GM15510 (cell line): Measurements from ENCODE around the gene FAM53B.

ENCODE experiments used
- POLR2A ChIP-seq: IDR thresholded peaks from 3 replicates; pipeline ENCODE4 v1.6.1; 2011; ENCODE audit warnings: borderline replicate concordance; ENCODE audit not compliant: insufficient read length; ENCODE audit errors: extremely low read depth

Gene FAM53B

DNA sequence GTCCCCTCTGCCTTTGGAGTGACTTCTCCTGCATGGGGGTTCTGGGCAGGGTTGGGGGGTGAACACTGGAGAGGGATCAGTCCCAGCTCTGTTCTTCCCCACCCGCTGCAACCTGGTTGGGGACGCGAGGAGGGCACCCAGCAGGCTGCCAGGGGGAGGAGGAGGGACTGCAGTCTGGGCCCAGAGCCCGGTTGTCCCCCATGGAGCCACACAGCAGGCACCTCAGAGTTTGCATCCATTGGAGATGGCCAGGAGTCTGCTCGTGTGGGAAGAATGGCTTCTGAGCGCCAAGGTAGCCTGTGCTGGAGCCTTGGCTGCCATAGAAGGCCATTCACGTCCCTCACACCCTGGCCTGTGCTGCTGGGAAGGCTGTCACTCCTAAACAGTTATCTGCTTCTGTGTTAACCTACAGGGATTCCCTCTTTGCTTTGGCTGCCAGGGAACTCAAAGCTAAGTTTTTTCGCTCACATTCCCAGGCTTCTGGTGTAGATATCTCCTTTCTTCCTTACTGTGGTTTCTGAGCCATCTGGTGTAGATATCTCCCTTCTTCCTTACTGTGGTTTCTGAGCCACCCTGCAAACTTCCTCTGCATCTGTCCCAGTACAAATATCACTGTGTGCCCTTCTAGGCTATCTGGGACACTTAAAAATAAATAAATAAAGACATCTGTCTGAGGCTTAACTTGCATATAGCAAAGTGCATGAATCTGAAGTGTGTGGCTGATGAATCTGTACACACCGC lies 148.9 kb downstream of the FAM53B start:
- no peak for TF ChIP-seq POLR2A

DNA sequence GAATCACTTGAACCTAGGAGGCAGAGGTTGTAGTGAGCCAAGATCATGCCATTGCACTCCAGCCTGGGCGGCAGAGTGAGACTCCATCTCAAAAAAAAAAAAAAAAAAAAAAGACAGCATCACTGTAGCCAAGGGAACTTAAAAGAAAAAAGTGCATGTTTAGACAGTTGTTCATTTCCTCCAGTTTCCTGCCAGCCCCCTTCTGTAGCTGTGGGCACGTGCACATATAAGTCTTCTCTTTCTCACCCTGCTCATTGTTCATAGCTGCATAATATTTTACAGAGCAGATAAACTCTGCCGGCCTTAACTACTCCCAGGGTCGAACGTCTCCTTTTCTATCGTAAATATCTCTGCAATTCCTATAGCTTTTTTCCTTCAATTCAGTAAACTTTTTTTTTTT lies 149.9 kb downstream of the FAM53B start:
- TF ChIP-seq POLR2A: no peak

DNA sequence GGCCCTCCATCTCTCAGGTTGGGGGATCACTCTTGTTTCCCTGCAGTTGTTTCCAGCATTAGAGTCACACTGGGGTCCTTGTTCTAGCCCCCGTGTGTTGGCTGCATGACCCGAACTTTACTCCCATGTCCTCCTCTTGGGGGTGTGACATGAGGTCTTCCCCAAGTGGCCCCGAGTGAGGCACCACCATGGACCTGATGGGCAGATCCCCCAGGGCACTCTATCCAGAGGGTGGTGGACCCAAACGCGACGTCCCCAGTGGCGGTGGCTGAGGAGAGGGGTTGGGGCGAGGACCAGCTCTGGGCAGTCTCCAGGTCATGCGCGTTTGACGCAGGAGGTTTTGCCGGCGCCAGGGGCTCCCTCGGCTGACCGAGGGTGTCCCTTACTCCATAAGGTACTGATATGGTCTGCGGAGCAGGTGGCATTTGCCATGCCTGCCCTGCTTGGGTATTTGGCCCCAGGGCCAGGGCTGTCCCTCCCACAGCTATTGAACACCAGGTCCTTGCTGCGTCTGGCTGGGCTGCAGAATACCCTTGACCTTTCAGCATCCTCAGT lies 150.7 kb downstream of the FAM53B start:
- no peak for TF ChIP-seq POLR2A

GRCh38 chr10:124592736-124593430 lies 151.3 kb downstream of the FAM53B start:
- TF ChIP-seq POLR2A: no peak

DNA sequence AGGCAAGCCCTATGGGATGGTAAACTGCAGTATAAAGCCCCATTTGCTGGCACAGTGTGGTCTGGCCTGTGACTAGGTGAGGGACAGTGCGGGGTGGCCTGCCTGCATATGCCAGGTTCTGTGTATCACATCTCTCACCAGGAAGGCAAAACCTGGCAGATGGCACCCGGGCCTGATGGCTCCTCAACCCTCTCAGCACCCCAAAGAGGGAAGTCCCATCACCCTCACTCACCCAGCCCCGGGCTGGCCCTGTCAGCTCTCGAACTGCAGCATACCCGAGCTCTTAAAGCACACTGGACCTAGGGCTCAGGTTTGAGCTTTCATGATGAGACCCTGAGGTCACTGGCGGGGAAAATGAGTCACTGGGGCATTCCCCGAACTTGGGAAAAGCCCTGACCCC lies 152.1 kb downstream of the FAM53B start:
- TF ChIP-seq POLR2A: no peak

- TF ChIP-seq POLR2A: no peak
Observed at GRCh38 chr10:124591123-124591495, 153.1 kb downstream of the FAM53B start.

DNA sequence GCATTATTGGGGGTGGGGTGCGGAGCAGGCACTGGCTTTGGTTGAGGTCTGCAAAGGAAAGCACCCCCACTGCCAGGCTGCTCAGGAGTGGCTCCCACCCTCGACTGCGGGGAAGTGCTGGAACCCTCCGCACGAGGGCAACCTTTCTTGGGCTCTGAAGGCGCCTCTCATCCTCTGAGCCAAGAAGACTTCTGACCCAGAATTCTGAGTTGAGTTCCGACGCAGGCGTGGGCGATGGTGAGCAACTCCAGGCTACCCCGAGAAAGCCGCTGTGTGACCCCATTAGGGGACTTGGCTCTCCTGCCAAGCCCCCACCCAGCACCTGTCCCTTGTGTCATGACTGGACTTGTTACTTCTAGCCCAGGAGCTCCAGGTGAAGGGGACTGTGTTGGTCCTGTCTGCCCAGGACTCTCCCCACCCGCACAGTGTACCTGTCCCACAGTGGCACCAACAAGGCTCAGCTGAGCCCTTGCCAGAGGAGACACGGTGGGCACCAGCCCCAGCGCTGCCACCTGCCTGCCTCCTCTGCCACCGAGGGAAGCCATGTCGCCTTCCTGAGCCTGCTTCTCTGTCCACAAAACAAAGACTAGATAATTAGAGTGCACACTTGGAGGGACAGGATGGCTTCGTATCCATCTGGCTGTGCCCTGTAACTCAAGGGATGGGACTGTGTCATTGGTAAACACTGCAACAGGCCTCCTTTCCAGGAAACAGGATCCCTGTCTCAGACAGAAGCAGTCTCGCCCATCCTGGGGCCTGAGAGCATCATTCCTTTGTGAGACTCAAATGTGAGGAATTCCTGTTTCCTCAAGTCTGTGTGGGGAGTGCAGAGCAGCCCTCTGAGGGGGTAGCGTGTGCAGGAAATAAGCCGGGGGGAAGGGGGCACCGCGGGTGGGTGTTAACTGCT lies 153.7 kb downstream of the FAM53B start:
- no peak for TF ChIP-seq POLR2A

DNA sequence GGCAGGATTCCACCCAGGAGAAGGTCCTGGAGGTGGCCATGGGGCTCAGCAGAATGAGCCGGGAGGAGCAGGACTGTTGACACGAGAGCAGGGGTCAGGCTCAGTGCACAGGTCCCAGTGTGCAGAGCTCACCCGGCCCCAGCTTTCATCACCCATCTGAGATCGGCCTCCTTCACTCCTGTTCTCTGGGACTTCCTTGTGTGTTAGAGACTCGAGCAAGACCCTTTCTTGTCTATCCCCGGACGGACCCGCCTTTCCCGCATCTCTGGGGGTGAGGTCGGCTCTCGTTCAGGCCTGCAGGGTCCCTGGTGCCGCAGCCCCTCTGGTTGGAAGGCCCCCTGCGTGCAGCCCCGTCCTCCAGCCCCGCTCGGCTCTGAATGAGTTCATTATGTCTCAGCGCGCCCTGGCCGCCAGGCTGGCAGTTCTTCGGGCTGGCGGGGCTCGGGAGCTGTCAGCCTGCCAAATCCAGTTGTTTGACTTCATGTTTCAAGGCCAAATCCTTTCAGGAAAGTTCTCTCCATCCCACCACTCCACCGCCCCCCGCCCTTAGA lies 154.6 kb downstream of the FAM53B start:
- TF ChIP-seq POLR2A: no peak

GRCh38 chr10:124588736-124589490 lies 155.3 kb downstream of the FAM53B start:
- TF ChIP-seq POLR2A: no peak

DNA sequence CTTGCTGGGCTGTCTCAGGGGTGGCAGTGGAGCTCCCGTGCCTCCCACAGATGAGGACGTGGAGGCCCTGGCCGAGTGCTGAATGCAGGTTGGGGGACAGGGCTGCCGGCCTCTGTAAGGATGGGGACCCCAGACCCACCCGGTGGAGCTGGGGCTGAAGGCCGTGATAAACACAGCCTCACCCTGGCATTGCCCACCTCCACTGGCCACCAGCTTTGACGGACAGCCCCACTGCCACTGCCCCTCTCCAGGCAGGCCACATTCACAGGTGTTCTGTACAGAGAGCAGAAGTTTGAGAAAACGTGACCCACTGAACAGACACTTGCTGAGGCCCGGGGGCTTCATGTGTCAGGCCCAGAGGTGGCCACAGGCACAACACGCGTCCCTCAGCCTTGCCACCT lies 156.4 kb downstream of the FAM53B start:
- no peak for TF ChIP-seq POLR2A

- TF ChIP-seq POLR2A: no peak
Observed at GRCh38 chr10:124586142-124586541, 158.0 kb downstream of the FAM53B start.

GRCh38 chr10:124579011-124579399 lies 165.2 kb downstream of the FAM53B start:
- TF ChIP-seq POLR2A: no peak

DNA sequence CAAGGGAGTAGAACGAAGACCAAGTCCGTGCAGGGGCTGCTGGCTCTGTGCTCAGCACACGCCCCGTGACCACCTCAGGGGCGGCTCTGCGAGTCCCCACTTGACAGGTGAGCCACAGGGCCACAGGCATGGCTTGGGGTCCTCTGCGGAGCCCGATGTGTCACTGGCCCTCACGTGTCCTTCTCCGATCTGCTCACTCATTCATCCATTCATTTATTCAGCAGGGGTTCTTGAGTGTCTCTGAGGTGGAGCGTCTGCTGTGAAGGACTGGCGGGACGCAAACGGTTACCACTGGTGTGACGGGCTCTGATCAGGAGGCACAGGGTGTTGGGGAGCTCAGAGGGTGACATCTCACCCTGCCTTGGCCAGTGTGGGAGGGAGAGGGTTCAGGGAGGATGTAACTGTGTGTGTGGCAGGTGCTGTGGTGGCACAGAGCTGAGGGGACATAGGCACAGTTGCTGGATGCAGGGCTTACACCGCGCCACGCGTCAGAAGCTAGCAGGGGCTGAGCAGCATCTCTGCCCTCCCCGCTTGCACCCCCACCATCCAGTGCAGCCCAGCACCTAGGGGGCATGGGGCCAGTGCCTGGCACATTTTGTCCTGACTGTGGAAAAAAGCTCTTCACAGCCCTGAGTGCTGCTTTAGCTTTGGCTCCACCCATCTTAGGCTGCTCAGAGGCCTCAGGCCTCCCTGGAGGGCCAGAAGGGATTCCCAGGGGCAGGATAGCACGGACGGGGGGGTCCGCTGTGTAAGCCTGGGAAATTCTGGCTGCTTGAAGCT lies 165.8 kb downstream of the FAM53B start:
- TF ChIP-seq POLR2A: no peak
